ENCODE measurements around the gene REC8.
A peak's percentile ranks its signal among the peaks of the same experiment; 100 is the strongest.

The REC8 gene

GRCh38 chr14:24179294-24179960 lies 7.5 kb downstream of the REC8 start:
- H3K4me2 ChIP-seq (ENCODE audit: insufficient read depth, low read length) = no peak overlapping the region
- H3K36me3 ChIP-seq (ENCODE audit: insufficient read depth, low read length) = peaks cover 61% of the 10 kb centered on the region

GRCh38 chr14:24179961-24180796 lies 8.3 kb downstream of the REC8 start:
- no peak for DNase-seq
- TF ChIP-seq CTCF (IDR thresholded peaks at IDR 0.05; ENCODE audit: borderline replicate concordance, extremely low read depth, low read length, poor library complexity, severe bottlenecking) = no peak
- TF ChIP-seq EZH2 (IDR thresholded peaks at IDR 0.05; ENCODE audit: borderline replicate concordance, low read depth, low read length, severe bottlenecking) = no peak
- peaks cover 69% of the 10 kb centered on the region for H3K36me3 ChIP-seq (ENCODE audit: insufficient read depth, low read length)
- H3K9me3 ChIP-seq (ENCODE audit: insufficient read depth, low read length, severe bottlenecking) = no peaks in the 10 kb centered on the region
- no peak overlapping the region for H3K4me2 ChIP-seq (ENCODE audit: insufficient read depth, low read length)
- H3K27me3 ChIP-seq (ENCODE audit: insufficient read depth, low read length, poor library complexity) = no peaks in the 10 kb centered on the region
- no peak overlapping the region for H3K9ac ChIP-seq (ENCODE audit: low read depth, low read length)
- H3K79me2 ChIP-seq (ENCODE audit: insufficient read depth, low read length) = no peaks in the 10 kb centered on the region
- no peak overlapping the region for H2AFZ ChIP-seq (ENCODE audit: low read depth, low read length)
- no peaks in the 10 kb centered on the region; the same call in 1 of the 2 replicates for H3K4me1 ChIP-seq (ENCODE audit: insufficient read depth, low read length)
- H3K27ac ChIP-seq (ENCODE audit: low read length) = no peak overlapping the region
- H4K20me1 ChIP-seq (ENCODE audit: insufficient read depth, low read length) = peaks cover 14% of the 10 kb centered on the region; the same call in 1 of the 2 replicates
- H3K4me3 ChIP-seq (ENCODE audit: low read depth in 1 of 2, low read length in 2 of 2) = no peak overlapping the region
- no peak for ATAC-seq (ENCODE audit: insufficient read depth, low read depth)

More at GRCh38 chr14:24179294-24179960, 7.5 kb downstream of the REC8 start:
- ATAC-seq (ENCODE audit: insufficient read depth, low read depth) = peak; percentile 22; the same call in 1 of the 3 replicates
- no peaks in the 10 kb centered on the region for H3K27me3 ChIP-seq (ENCODE audit: insufficient read depth, low read length, poor library complexity)
- no peak for DNase-seq
- no peaks in the 10 kb centered on the region for H3K9me3 ChIP-seq (ENCODE audit: insufficient read depth, low read length, severe bottlenecking)
- peaks cover 14% of the 10 kb centered on the region; the same call in 1 of the 2 replicates for H4K20me1 ChIP-seq (ENCODE audit: insufficient read depth, low read length)
- no peak overlapping the region for H3K9ac ChIP-seq (ENCODE audit: low read depth, low read length)
- no peaks in the 10 kb centered on the region; the same call in 1 of the 2 replicates for H3K4me1 ChIP-seq (ENCODE audit: insufficient read depth, low read length)
- no peak overlapping the region for H3K4me3 ChIP-seq (ENCODE audit: low read depth in 1 of 2, low read length in 2 of 2)
- H3K79me2 ChIP-seq (ENCODE audit: insufficient read depth, low read length) = no peaks in the 10 kb centered on the region
- H2AFZ ChIP-seq (ENCODE audit: low read depth, low read length) = no peak overlapping the region
- no peak overlapping the region for H3K27ac ChIP-seq (ENCODE audit: low read length)
- TF ChIP-seq EZH2 (IDR thresholded peaks at IDR 0.05; ENCODE audit: borderline replicate concordance, low read depth, low read length, severe bottlenecking) (no peak), CTCF (IDR thresholded peaks at IDR 0.05; ENCODE audit: borderline replicate concordance, extremely low read depth, low read length, poor library complexity, severe bottlenecking) (no peak)

- TF ChIP-seq CTCF (IDR thresholded peaks at IDR 0.05; ENCODE audit: borderline replicate concordance, extremely low read depth, low read length, poor library complexity, severe bottlenecking) = no peak
- Histone ChIP-seq H3K27me3 (ENCODE audit: insufficient read depth, low read length, poor library complexity) (no peaks in the 10 kb centered on the region), H2AFZ (ENCODE audit: low read depth, low read length) (no peak overlapping the region)
These were observed 9.6 kb downstream of the REC8 start for GRCh38 chr14:24181371-24182077.

More at GRCh38 chr14:24181371-24182077, 9.6 kb downstream of the REC8 start:
- Histone ChIP-seq H3K27ac (ENCODE audit: low read length) (no peak overlapping the region), H4K20me1 (ENCODE audit: insufficient read depth, low read length) (peaks cover 15% of the 10 kb centered on the region; the same call in 1 of the 2 replicates), H3K4me3 (ENCODE audit: low read depth in 1 of 2, low read length in 2 of 2) (no peak overlapping the region), H3K4me2 (ENCODE audit: insufficient read depth, low read length) (no peak overlapping the region), H3K4me1 (ENCODE audit: insufficient read depth, low read length) (no peaks in the 10 kb centered on the region; the same call in 1 of the 2 replicates), H3K9me3 (ENCODE audit: insufficient read depth, low read length, severe bottlenecking) (no peaks in the 10 kb centered on the region), H3K36me3 (ENCODE audit: insufficient read depth, low read length) (peaks cover 82% of the 10 kb centered on the region), H3K9ac (ENCODE audit: low read depth, low read length) (no peak overlapping the region), H3K79me2 (ENCODE audit: insufficient read depth, low read length) (peaks cover under 1% of the 10 kb centered on the region; the same call in 1 of the 2 replicates)
- ATAC-seq (ENCODE audit: insufficient read depth, low read depth) = no peak
- DNase-seq = no peak

Measured in DND-41 (cell line).